H1 (cell line): ENCODE results near the gene ZNF689. TPM values are rescaled to one million over a fixed set of nuclear protein-coding genes. Genes with fewer than 3 reads are reported as not detected.

ENCODE experiments used
- CTCF ChIA-PET: fragments of 300-600 bp; sonication (Branson Sonifier 250); formaldehyde crosslinking; loops from one replicate; lab custom pipeline; 2021; ENCODE audit not compliant: partially characterized antibody; lab: Charles Lee
- POLR2A ChIA-PET: fragments of 300-600 bp; sonication (Branson Sonifier 250); formaldehyde crosslinking; loops from one replicate; lab custom pipeline; 2021; ENCODE audit warnings: inconsistent platforms; ENCODE audit not compliant: partially characterized antibody; lab: Charles Lee
- DNase-seq, 2 experiments: peaks; one replicate each; pipeline versions ENCODE4 v3.0.0 to v3.0.0-alpha.2; 2010 to 2022; ENCODE audit warnings: low spot score in 2 of 2, low read depth in 1 of 2, mixed read lengths in 1 of 2
- FAIRE-seq: peaks from 2 replicates; lab custom pipeline; 2011; peaks lifted over from hg19 to GRCh38; lab: Jason Lieb, UNC
- H2AFZ ChIP-seq: 2 replicates; pipeline ENCODE4 v1.8.1; 2012; ENCODE audit warnings: low read length, inconsistent platforms
- H2AK5ac ChIP-seq: 2 replicates; pipeline ENCODE4 v1.6.1; 2013; ENCODE audit warnings: low read depth, low read length
- H2BK120ac ChIP-seq: replicated peaks from 2 replicates; pipeline ENCODE3; 2013; ENCODE audit warnings: low read depth, low read length, inconsistent platforms
- H2BK12ac ChIP-seq: 2 replicates; pipeline ENCODE4 v1.6.1; 2013; ENCODE audit warnings: low read depth, low read length
- H2BK15ac ChIP-seq: 2 replicates; pipeline ENCODE4 v1.6.1; 2013; ENCODE audit warnings: low read length
- H2BK20ac ChIP-seq: 2 replicates; pipeline ENCODE4 v1.6.1; 2013; ENCODE audit warnings: low read length
- H2BK5ac ChIP-seq: 2 replicates; pipeline ENCODE4 v1.6.1; 2013; ENCODE audit warnings: low read depth, low read length
- H3K14ac ChIP-seq: 2 replicates; pipeline ENCODE4 v1.6.1; 2013; ENCODE audit warnings: inconsistent platforms; ENCODE audit not compliant: insufficient read length
- H3K18ac ChIP-seq: 2 replicates; pipeline ENCODE4 v1.6.1; 2013; ENCODE audit warnings: low read length; ENCODE audit errors: extremely low read depth
- H3K23ac ChIP-seq: 2 replicates; pipeline ENCODE4 v1.6.1; 2013; ENCODE audit warnings: inconsistent platforms; ENCODE audit not compliant: insufficient read length
- H3K23me2 ChIP-seq: 2 replicates; pipeline ENCODE4 v1.6.1; 2013; ENCODE audit warnings: low read depth, low read length
- H3K27ac ChIP-seq: 2 replicates; pipeline ENCODE4 v1.6.1; 2011; ENCODE audit warnings: low read depth, low read length, inconsistent platforms
- H3K27me3 ChIP-seq, 4 experiments: replicated peaks in 1 of 4; 1 replicate in 1 of 4; 2 replicates in 3 of 4; pipeline versions ENCODE4 v1.6.1 to v1.8.1; 2011 to 2013; ENCODE audit warnings: low read length in 3 of 4, mild to moderate bottlenecking in 3 of 4, inconsistent platforms in 2 of 4, mixed read lengths in 2 of 4, moderate library complexity in 1 of 4; ENCODE audit not compliant: control insufficient read depth in 3 of 4, insufficient read depth in 3 of 4; ENCODE audit errors: extremely low read depth in 1 of 4
- H3K36me3 ChIP-seq, 4 experiments: 2 replicates each; pipeline versions ENCODE4 v1.6.1 to v1.8.1; 2011 to 2013; ENCODE audit warnings: mild to moderate bottlenecking in 4 of 4, low read length in 3 of 4, moderate library complexity in 2 of 4, control low read depth in 1 of 4, inconsistent platforms in 1 of 4; ENCODE audit not compliant: insufficient read depth in 4 of 4, control insufficient read depth in 2 of 4
- H3K4ac ChIP-seq: replicated peaks from 2 replicates; pipeline ENCODE3; 2013; ENCODE audit warnings: low read length, low read depth, mixed read lengths, inconsistent platforms; ENCODE audit not compliant: insufficient read length
- H3K4me1 ChIP-seq, 4 experiments: replicated peaks in 1 of 4; 1 replicate in 1 of 4; 2 replicates in 3 of 4; pipeline versions ENCODE4 v1.6.1 to v1.8.1; 2011 to 2013; ENCODE audit warnings: low read length in 3 of 4, inconsistent platforms in 2 of 4, mixed read lengths in 1 of 4; ENCODE audit not compliant: insufficient read depth in 4 of 4, control insufficient read depth in 3 of 4
- H3K4me2 ChIP-seq, 2 experiments: 2 replicates each; pipeline versions ENCODE4 v1.6.1 to v1.8.1; 2011 to 2013; ENCODE audit warnings: low read depth in 2 of 2, low read length in 2 of 2, control low read depth in 1 of 2, inconsistent platforms in 1 of 2, mild to moderate bottlenecking in 1 of 2; ENCODE audit not compliant: insufficient read depth in 1 of 2
- H3K4me3 ChIP-seq, 4 experiments: fragments of 200-600, 300-600 bp in 1 of 4; sonication (generic), shearing (Covaris generic), sonication (Bioruptor Twin) in 1 of 4; 2 replicates each; pipeline versions ENCODE4 v1.5.1 to v1.8.1; 2011 to 2016; ENCODE audit warnings: low read length in 4 of 4, low read depth in 3 of 4, control low read depth in 2 of 4, inconsistent platforms in 2 of 4, mild to moderate bottlenecking in 2 of 4, mixed read lengths in 1 of 4, moderate library complexity in 1 of 4; ENCODE audit not compliant: insufficient read depth in 2 of 4; ENCODE audit errors: extremely low read depth in 1 of 4
- H3K56ac ChIP-seq: replicated peaks from 2 replicates; pipeline ENCODE3; 2013; ENCODE audit warnings: low read depth, mild to moderate bottlenecking, mixed read lengths, low read length, inconsistent platforms; ENCODE audit not compliant: insufficient read length
- H3K79me1 ChIP-seq: 2 replicates; pipeline ENCODE4 v1.6.1; 2013; ENCODE audit warnings: low read depth, low read length, control low read depth
- H3K79me2 ChIP-seq, 2 experiments: 2 replicates each; pipeline versions ENCODE4 v1.6.1 to v1.8.1; 2012 to 2013; ENCODE audit warnings: low read length in 2 of 2, mild to moderate bottlenecking in 2 of 2, inconsistent platforms in 1 of 2; ENCODE audit not compliant: insufficient read depth in 2 of 2, control insufficient read depth in 1 of 2
- H3K9ac ChIP-seq, 4 experiments: replicated peaks in 1 of 4; 1 replicate in 1 of 4; 2 replicates in 3 of 4; pipeline versions ENCODE4 v1.6.1 to v1.8.1; 2011 to 2013; ENCODE audit warnings: low read depth in 3 of 4, low read length in 3 of 4, control low read depth in 2 of 4, mild to moderate bottlenecking in 2 of 4, moderate library complexity in 2 of 4, inconsistent platforms in 1 of 4; ENCODE audit errors: extremely low read depth in 1 of 4
- H3K9me3 ChIP-seq, 2 experiments: 2 replicates each; pipeline versions ENCODE4 v1.6.1 to v1.8.1; 2012 to 2013; ENCODE audit warnings: mild to moderate bottlenecking in 2 of 2, moderate library complexity in 2 of 2, control low read depth in 1 of 2, inconsistent platforms in 1 of 2, low read depth in 1 of 2, low read length in 1 of 2, mixed read lengths in 1 of 2; ENCODE audit not compliant: insufficient read depth in 2 of 2
- H4K20me1 ChIP-seq, 2 experiments: replicated peaks in 1 of 2; 2 replicates each; pipeline versions ENCODE3 to v1.8.1; 2011 to 2013; ENCODE audit warnings: inconsistent platforms in 2 of 2, low read length in 2 of 2, mild to moderate bottlenecking in 1 of 2; ENCODE audit not compliant: insufficient read depth in 2 of 2, control insufficient read depth in 1 of 2
- H4K5ac ChIP-seq: 2 replicates; pipeline ENCODE4 v1.6.1; 2013; ENCODE audit warnings: low read length, low read depth, mixed read lengths, inconsistent platforms; ENCODE audit not compliant: insufficient read length
- H4K8ac ChIP-seq: 2 replicates; pipeline ENCODE4 v1.8.0; 2013; ENCODE audit warnings: mild to moderate bottlenecking, moderate library complexity, low read length, inconsistent platforms; ENCODE audit not compliant: insufficient read depth; ENCODE audit errors: extremely low read depth
- H4K91ac ChIP-seq: replicated peaks from 2 replicates; pipeline ENCODE3; 2013; ENCODE audit warnings: low read length, mixed read lengths, inconsistent platforms; ENCODE audit not compliant: insufficient read length
- RFX5 ChIP-seq: IDR thresholded peaks from 2 replicates; pipeline ENCODE4 v1.6.1; 2011; ENCODE audit warnings: low read depth, low read length, improper control_type of control experiment, borderline replicate concordance
- SUZ12 ChIP-seq: fragments of 200-600 bp; sonication (generic); IDR thresholded peaks from 2 replicates; pipeline ENCODE4 v1.6.1; 2012; ENCODE audit warnings: mild to moderate bottlenecking, inconsistent platforms, low read length, moderate library complexity, mixed read lengths
- TBP ChIP-seq: IDR thresholded peaks from 2 replicates; pipeline ENCODE4 v1.6.1; 2011; ENCODE audit warnings: low read depth, low read length, improper control_type of control experiment
- USF2 ChIP-seq: IDR thresholded peaks from 2 replicates; pipeline ENCODE4 v1.6.1; 2011; ENCODE audit warnings: low read length, improper control_type of control experiment
- WGBS, 2 experiments: shearing (Covaris generic) in 1 of 2; methylation state at CpG; one replicate each; pipeline versions ENCODE4 v1.1.6 to v1.1.7; 2013 to 2015; ENCODE audit warnings: low lambda C conversion rate in 2 of 2, mixed read lengths in 2 of 2, inconsistent platforms in 1 of 2, low coverage in 1 of 2, missing lambda C conversion rate in 1 of 2; ENCODE audit not compliant: insufficient replicate concordance in 2 of 2, insufficient coverage in 1 of 2, insufficient read length in 1 of 2; ENCODE audit errors: extremely low coverage in 1 of 2, missing lambda C conversion rate in 1 of 2; 5-methylcytosine and 5-hydroxymethylcytosine counted together
- polyA plus RNA-seq, 7 experiments: library from polyadenylated mRNA; depleted of rRNA in 3 of 7; stranded (reverse) in 5 of 7; unstranded in 2 of 7; fragments of >200 nt in 5 of 7; fragments of 200-250 nt in 2 of 7; gene quantifications; 1 replicate in 5 of 7; 2 replicates in 1 of 7; 4 replicates in 1 of 7; pipeline versions ENCODE4 v1.2.1 to v1.2.3, GENCODE V29; 2011 to 2013; ENCODE audit warnings: missing spikeins in 2 of 7, mixed read lengths in 2 of 7
- total RNA-seq: library from RNA; stranded (reverse); fragmentation: NEBNext Ultra II Directional; extraction: Animal tissue kit (Norgen Biotek cat#: 25700); gene quantifications from 2 replicates; pipeline ENCODE4 v1.2.1, GENCODE V29; 2021
- TF ChIP-seq, protein P1 (sequence below), 3 experiments: IDR thresholded peaks; 1 replicate in 2 of 3; 2 replicates in 1 of 3; pipeline versions ENCODE4 v1.5.1 to v1.6.1; 2011; ENCODE audit warnings: low read length in 3 of 3, mild to moderate bottlenecking in 3 of 3, inconsistent platforms in 2 of 3, low read depth in 1 of 3, moderate library complexity in 1 of 3; ENCODE audit not compliant: insufficient read depth in 1 of 3; ENCODE audit errors: control extremely low read depth in 1 of 3

The ZNF689 gene
- total and polyA plus RNA-seq, 2 of the 8 experiments (the other 6 are each of a cell fraction or from before 2014, with no cell fraction given): 14.3 to 15.3 TPM

GRCh38 chr16:30554557-30555314 lies 55.5 kb downstream of the ZNF689 start:
- Histone ChIP-seq H3K18ac (no peak overlapping the region), H2BK5ac (no peak overlapping the region), H3K79me1 (no peaks in the 10 kb centered on the region), H2BK120ac (no peak overlapping the region), H3K36me3 (peaks cover 3 to 8% (median 5%) of the 10 kb centered on the region in 4 experiments; a peak in 4 of 8 replicates), H2AK5ac (no peak overlapping the region), H3K79me2 (no peaks in the 10 kb centered on the region), H3K27me3 (no peaks in the 10 kb centered on the region), H4K5ac (no peak overlapping the region), H4K91ac (no peak overlapping the region), H2BK15ac (no peak overlapping the region), H2BK12ac (no peak overlapping the region), H3K4me2 (no peak overlapping the region), H2BK20ac (no peak overlapping the region), H3K4ac (no peak overlapping the region), H3K14ac (no peak overlapping the region), H4K20me1 (peaks cover 0 to 4% of the 10 kb centered on the region in 2 experiments), H3K23ac (no peak overlapping the region), H3K9me3 (no peaks in the 10 kb centered on the region), H4K8ac (no peak overlapping the region; the same call in 1 of the 2 replicates), H3K9ac (no peak overlapping the region), H3K56ac (no peak overlapping the region), H2AFZ (no peak overlapping the region), H3K23me2 (peaks cover 7% of the 10 kb centered on the region; the same call in 1 of the 2 replicates), H3K4me1 (peaks cover 0 to 5% (median 2%) of the 10 kb centered on the region in 4 experiments; a peak in 2 of 7 replicates), H3K27ac (no peak overlapping the region), H3K4me3 (no peak overlapping the region)
- ChIA-PET CTCF (interaction anchor here (2.0 to 3.8 kb wide), 2 partner anchors 19 to 60 kb away, joined by 7 to 12 read pairs; partner anchors contain the start of gene ZNF747), POLR2A (interaction anchor here (1.0 to 8.4 kb wide), 7 partner anchors 11 to 27 kb away, joined by 3 to 121 read pairs (median 5); partner anchors contain the start of gene ZNF747)
- DNase-seq (no peak), FAIRE-seq (no peak)
- 93% methylated on average over 13 of the region's 18 CpGs; no CpG with 5 or more reads in 1 of the 2 experiments for WGBS, 2 experiments
- TF ChIP-seq, protein P1, sequence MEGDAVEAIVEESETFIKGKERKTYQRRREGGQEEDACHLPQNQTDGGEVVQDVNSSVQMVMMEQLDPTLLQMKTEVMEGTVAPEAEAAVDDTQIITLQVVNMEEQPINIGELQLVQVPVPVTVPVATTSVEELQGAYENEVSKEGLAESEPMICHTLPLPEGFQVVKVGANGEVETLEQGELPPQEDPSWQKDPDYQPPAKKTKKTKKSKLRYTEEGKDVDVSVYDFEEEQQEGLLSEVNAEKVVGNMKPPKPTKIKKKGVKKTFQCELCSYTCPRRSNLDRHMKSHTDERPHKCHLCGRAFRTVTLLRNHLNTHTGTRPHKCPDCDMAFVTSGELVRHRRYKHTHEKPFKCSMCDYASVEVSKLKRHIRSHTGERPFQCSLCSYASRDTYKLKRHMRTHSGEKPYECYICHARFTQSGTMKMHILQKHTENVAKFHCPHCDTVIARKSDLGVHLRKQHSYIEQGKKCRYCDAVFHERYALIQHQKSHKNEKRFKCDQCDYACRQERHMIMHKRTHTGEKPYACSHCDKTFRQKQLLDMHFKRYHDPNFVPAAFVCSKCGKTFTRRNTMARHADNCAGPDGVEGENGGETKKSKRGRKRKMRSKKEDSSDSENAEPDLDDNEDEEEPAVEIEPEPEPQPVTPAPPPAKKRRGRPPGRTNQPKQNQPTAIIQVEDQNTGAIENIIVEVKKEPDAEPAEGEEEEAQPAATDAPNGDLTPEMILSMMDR (IDR thresholded peaks at IDR 0.05; ENCODE audit: control extremely low read depth in 1 of 3, insufficient read depth in 1 of 3, low read depth in 1 of 3, low read length in 3 of 3): no peak
- TF ChIP-seq USF2 (no peak), RFX5 (no peak), TBP (no peak), SUZ12 (no peak)
